ENCODE results near the gene CLIC3.

Gene CLIC3

GRCh38 chr9:136953771-136954269 lies 42.5 kb downstream of the CLIC3 start:
- CTCF ChIA-PET = interaction anchor here (2.4 kb wide), 1 partner anchor 81 kb away, joined by 8 read pairs; no protein-coding TSS in a partner anchor
- no peak for TF ChIP-seq CTCF (IDR thresholded peaks at IDR 0.05; ENCODE audit: control extremely low read depth, extremely low read depth, low read depth, missing control alignments)
- DNase-seq (ENCODE audit: extremely low spot score) = no peak
- POLR2A ChIA-PET = no interaction called here

GRCh38 chr9:136952876-136953770 lies 43.2 kb downstream of the CLIC3 start:
- ChIA-PET CTCF (interaction anchor here (2.4 kb wide), 1 partner anchor 82 kb away, joined by 8 read pairs; no protein-coding TSS in a partner anchor), POLR2A (no interaction called here)
- no peak for DNase-seq (ENCODE audit: extremely low spot score)
- TF ChIP-seq CTCF (IDR thresholded peaks at IDR 0.05; ENCODE audit: control extremely low read depth, extremely low read depth, low read depth, missing control alignments) = no peak

- TF ChIP-seq CTCF (IDR thresholded peaks at IDR 0.05; ENCODE audit: control extremely low read depth, extremely low read depth, low read depth, missing control alignments) = no peak
- DNase-seq (ENCODE audit: extremely low spot score) = no peak
- ChIA-PET POLR2A (no interaction called here), CTCF (interaction anchor here (2.4 kb wide), 1 partner anchor 83 kb away, joined by 8 read pairs; no protein-coding TSS in a partner anchor)
Measured at GRCh38 chr9:136952321-136952850, 44.0 kb downstream of the CLIC3 start.

DNA sequence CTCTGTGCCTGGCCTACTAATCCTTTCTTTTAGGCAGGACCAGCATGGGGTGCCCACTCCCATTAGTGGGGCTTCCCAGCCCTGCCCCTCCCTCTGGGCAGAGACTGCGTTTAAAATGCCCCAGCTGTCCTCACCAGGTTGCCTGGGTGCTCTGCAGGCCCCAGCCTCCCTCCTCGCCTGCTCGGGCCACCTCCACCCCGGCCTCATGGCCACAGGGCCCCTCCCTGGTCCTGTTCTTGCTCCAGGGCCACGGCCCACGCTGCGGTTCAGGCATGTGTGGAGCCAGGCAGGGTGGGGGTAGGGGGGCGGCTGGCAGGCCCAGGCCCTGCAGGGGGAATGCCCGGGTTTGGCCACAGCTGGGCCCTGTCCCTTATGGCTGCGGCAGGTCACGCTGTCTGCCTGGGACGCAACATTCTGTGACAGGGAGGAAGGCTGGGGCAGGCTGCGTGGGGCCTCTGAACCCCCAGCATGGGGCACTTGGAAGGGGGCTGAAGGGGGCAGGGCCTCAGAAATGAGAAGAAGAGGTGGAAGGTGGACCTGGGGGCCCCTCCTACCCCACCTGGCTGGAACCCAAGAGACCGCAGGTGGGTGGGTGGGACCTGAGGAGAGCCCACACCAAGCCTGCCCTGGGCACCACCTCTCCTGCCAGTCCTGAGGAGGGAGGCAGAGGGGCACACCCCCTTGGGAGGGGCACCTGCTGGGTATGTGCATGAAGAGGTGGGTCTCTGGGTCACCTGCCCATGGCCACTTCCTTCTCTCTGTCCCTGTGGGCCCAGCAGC lies 44.6 kb downstream of the CLIC3 start, which contains the start of gene LCN12:
LCN12 (plus strand) TSS at position 733 of the 780 bp plus-strand sequence. CDS start 55 bp downstream, outside the sequence.
- POLR2A ChIA-PET = no interaction called here
- CTCF ChIA-PET = interaction anchor here (2.5 kb wide), 1 partner anchor 78 kb away, joined by 9 read pairs; no protein-coding TSS in a partner anchor
- DNase-seq (ENCODE audit: extremely low spot score) = no peak
- TF ChIP-seq CTCF (IDR thresholded peaks at IDR 0.05; ENCODE audit: control extremely low read depth, extremely low read depth, low read depth, missing control alignments) = no peak

DNA sequence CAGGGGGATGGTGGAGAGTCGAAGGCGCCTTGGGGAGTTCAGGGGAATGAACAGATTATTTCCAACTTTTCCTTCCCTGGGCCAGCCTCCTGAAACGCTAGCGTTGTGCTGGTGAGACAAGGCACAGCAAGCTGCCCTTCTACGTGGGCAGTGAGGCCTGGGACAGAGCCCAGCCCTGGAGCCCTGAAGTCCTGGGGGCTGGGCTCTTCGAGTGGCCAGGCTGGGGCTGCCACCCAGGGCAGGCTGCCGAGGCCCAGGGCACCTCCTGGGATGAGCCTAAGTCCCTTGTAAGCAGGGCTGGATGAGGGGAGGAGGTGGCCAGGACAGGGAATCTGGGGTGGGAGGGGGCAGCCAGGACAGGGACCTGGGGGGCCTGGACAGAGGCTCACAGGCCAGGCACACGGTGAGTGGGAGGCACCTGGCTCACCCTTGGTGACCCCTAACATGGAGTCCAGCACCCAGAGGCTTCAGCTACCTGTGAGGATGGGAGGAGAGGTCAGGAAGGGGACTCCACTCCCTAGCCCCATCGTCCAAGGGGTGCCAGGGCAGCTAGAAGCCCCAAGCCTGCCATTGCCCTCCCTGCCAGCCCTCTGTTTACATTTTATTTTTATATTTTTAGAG lies 45.6 kb downstream of the CLIC3 start:
- ChIA-PET POLR2A (no interaction called here), CTCF (interaction anchor here (2.5 kb wide), 1 partner anchor 78 kb away, joined by 9 read pairs; no protein-coding TSS in a partner anchor)
- TF ChIP-seq CTCF (IDR thresholded peaks at IDR 0.05; ENCODE audit: control extremely low read depth, extremely low read depth, low read depth, missing control alignments) = no peak
- no peak for DNase-seq (ENCODE audit: extremely low spot score)

All from GM10248 (cell line).